BJ (cell line): Measurements from ENCODE around the gene ZNF217. TPM values are rescaled to one million over a fixed set of nuclear protein-coding genes. Genes with fewer than 3 reads are reported as not detected.
"Not testable (repeated sequence)": the region's sequence is repeated elsewhere in the genome, so short reads cannot be mapped to it uniquely, and the experiment has no call there.

Experiments used
- CTCF ChIA-PET: fragments of 350-600 bp; formaldehyde crosslinking; extraction: SDS; loops from one replicate; lab custom pipeline; 2021; ENCODE audit warnings: antibody characterized with exemption, inconsistent platforms; lab: Yijun Ruan, JAX
- POLR2A ChIA-PET: fragments of 300-600 bp; sonication (Branson Sonifier 250); formaldehyde crosslinking; extraction: SDS; loops from one replicate; lab custom pipeline; 2021; ENCODE audit warnings: antibody characterized with exemption; lab: Charles Lee
- DNase-seq: peaks from one replicate; pipeline ENCODE4 v3.0.0-alpha.2; 2011; ENCODE audit warnings: low read depth
- H3K27me3 ChIP-seq: 2 replicates; pipeline ENCODE4 v1.6.0; 2011; ENCODE audit warnings: low read length; ENCODE audit not compliant: control insufficient read depth, insufficient read depth
- H3K36me3 ChIP-seq: 2 replicates; pipeline ENCODE4 v1.5.1; 2011; ENCODE audit warnings: low read length; ENCODE audit not compliant: control insufficient read depth, insufficient read depth
- H3K4me3 ChIP-seq: 2 replicates; pipeline ENCODE4 v1.5.1; 2011; ENCODE audit warnings: low read depth, mild to moderate bottlenecking, control low read depth, low read length
- polyA plus RNA-seq: library from polyadenylated mRNA; depleted of rRNA; stranded (reverse); fragments of >200 nt; gene quantifications from 2 replicates; pipeline ENCODE4 v1.2.3, GENCODE V29; 2011
- TF ChIP-seq, protein P1 (sequence below): IDR thresholded peaks from 2 replicates; pipeline ENCODE4 v1.5.1; 2011; ENCODE audit warnings: low read depth, mild to moderate bottlenecking, control low read depth, inconsistent platforms, low read length, moderate library complexity; ENCODE audit not compliant: insufficient read depth

The ZNF217 gene
- polyA plus RNA-seq, 1 experiment = 9.4 TPM

DNA sequence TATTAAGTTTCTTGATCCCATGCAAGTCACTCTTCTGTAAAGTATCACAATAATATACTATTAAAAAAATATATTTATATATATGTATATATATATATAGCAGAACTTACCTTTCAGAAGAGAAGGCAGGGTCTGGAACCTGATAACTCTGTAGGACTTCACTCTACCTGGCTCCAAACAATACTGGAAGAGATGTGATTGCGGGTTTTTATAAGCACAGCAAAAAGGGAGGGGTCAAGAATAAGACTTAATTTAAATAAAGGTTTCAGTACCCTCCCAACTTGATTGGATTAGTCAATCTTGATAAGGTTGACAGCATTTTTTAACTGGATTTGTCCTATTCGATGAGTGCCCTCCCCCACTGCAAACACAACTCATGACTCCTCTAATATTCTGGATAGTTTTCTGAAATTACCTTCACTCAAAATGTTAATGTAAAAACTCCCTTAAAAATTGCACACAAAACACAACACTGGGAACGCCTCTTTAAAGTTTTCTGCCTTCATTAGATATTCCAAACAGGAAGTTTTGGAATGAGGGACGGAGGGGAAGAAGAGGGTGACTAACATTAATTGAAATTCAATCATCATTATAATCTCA lies 4.0 kb upstream of the ZNF217 start:
- TF ChIP-seq, protein P1, sequence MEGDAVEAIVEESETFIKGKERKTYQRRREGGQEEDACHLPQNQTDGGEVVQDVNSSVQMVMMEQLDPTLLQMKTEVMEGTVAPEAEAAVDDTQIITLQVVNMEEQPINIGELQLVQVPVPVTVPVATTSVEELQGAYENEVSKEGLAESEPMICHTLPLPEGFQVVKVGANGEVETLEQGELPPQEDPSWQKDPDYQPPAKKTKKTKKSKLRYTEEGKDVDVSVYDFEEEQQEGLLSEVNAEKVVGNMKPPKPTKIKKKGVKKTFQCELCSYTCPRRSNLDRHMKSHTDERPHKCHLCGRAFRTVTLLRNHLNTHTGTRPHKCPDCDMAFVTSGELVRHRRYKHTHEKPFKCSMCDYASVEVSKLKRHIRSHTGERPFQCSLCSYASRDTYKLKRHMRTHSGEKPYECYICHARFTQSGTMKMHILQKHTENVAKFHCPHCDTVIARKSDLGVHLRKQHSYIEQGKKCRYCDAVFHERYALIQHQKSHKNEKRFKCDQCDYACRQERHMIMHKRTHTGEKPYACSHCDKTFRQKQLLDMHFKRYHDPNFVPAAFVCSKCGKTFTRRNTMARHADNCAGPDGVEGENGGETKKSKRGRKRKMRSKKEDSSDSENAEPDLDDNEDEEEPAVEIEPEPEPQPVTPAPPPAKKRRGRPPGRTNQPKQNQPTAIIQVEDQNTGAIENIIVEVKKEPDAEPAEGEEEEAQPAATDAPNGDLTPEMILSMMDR = no peak
- H3K4me3 ChIP-seq = no peak overlapping the region
- ChIA-PET CTCF (interaction anchor here (0.8 kb wide), 1 partner anchor 318 kb away, joined by 3 read pairs; no protein-coding TSS in a partner anchor), POLR2A (no interaction called here)
- DNase-seq = no peak
- H3K36me3 ChIP-seq = no peaks in the 10 kb centered on the region
- no peaks in the 10 kb centered on the region for H3K27me3 ChIP-seq

DNA sequence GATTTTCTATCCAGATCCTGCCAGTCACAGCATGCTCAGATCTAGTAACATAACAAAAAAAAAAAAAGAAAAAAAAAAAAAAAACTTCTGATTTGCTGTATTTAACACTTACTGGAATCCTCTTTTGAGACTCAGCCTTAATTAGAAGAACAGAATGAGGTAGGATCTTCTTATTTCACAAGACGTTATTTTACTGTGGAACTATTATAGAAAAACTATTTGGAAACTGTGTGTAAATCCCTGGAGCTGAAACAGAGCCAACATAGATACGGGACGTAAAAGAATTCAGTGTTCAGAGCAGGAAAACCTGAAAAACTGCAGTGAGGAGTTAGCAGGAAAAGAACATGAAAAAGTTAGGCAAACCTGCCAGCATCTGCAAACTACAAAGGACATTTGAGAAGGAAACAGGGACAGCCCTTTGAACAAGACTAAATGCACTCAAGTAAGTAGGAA lies 3.4 kb upstream of the ZNF217 start:
- POLR2A ChIA-PET = interaction anchor here (0.6 kb wide), 1 partner anchor 65 kb away, joined by 3 read pairs; no protein-coding TSS in a partner anchor
- TF ChIP-seq, protein P1 = no peak
- H3K27me3 ChIP-seq = no peaks in the 10 kb centered on the region
- CTCF ChIA-PET = no interaction called here
- no peaks in the 10 kb centered on the region for H3K36me3 ChIP-seq
- H3K4me3 ChIP-seq = no peak overlapping the region
- DNase-seq = no peak

DNA sequence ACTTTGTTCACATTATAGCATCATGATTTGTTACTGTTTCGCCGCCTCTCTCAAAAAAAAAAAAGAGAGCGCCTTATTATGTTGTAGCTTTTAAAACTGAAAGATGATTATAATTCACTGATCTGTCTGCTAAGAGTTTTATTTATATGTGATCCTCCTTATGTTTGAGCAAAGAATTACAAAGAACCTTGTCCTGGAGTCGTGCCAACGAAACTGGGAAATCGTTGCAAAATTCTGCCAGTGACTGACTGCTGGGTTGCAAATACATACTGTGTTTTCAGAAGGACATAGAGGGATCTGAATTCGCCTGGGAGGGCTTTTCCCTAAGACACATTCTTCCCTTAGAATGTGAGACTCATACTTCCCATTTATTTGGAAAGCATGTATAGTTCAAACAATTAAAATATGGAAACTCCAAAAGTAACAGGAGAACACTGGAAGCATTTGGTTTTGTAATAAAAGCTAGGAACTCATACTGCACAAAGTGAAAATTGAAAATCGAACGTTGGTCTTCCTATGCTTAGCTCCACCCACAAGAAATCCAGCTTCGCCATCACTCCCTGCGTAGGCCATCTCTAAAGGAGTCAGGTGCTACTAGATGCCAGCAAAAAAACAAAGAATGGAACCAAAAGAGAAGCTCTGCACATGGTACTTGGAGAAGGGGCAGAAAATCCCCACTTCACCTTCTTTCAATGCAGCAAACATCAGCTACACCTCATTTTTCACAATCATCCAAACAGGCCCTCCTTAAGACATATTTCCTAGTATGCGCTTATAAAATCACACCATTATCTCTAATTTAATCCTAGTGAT lies 2.8 kb upstream of the ZNF217 start:
- H3K36me3 ChIP-seq, DNase-seq, CTCF ChIA-PET, H3K4me3 ChIP-seq, H3K27me3 ChIP-seq: not testable (repeated sequence)
- POLR2A ChIA-PET = interaction anchor here (0.6 kb wide), 2 partner anchors 8 to 65 kb away, joined by 3 to 15 read pairs; no protein-coding TSS in a partner anchor

DNA sequence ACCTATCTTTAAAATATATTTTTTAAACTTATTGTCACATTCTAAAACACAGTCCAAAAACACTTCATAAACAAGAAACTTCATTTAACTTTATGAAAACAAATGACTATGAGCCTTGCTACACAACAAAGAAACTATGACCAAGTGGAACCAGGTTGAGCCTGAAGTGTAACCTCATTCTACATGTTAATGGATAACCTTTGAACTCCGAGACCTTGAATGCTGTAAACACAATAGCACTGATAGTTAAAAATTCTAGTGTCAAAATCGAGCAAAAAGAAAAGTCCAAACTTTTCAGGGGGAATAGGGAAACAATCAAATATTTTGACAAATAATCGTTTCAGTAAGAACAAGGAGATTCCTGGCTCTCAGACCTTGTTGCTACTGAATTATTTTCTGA lies 2.1 kb upstream of the ZNF217 start:
- not testable (repeated sequence) for H3K4me3 ChIP-seq, DNase-seq, H3K36me3 ChIP-seq, H3K27me3 ChIP-seq
- ChIA-PET CTCF (interaction anchor here (1.1 kb wide), 1 partner anchor 144 kb away, joined by 3 read pairs; no protein-coding TSS in a partner anchor), POLR2A (interaction anchor here (0.6 kb wide), 1 partner anchor 9 kb away, joined by 15 read pairs; no protein-coding TSS in a partner anchor)

- Histone ChIP-seq H3K27me3 (no peaks in the 10 kb centered on the region), H3K36me3 (no peaks in the 10 kb centered on the region), H3K4me3 (peak overlapping the region; percentile 61)
- ChIA-PET CTCF (interaction anchor here (1.1 to 1.4 kb wide), 2 partner anchors 64 to 144 kb away, joined by 3 to 4 read pairs; no protein-coding TSS in a partner anchor), POLR2A (interaction anchor here (0.7 kb wide), 1 partner anchor 454 kb away, joined by 8 read pairs; no protein-coding TSS in a partner anchor)
- TF ChIP-seq, protein P1 = no peak
- DNase-seq = no peak
Measured at GRCh38 chr20:53595018-53595378, 1.4 kb upstream of the ZNF217 start.
